Measurements from ENCODE around the gene DAZAP1. TPM values are rescaled to one million over a fixed set of nuclear protein-coding genes. Genes with fewer than 3 reads are reported as not detected.

DAZAP1 gene
- polyA plus RNA-seq, 5 donors, result 86.4 to 104 (median 87.9) TPM

GRCh38 chr19:1455002-1455335 lies 47.6 kb downstream of the DAZAP1 start:
- DNase-seq, result no peak

GRCh38 chr19:1455336-1456120 lies 48.1 kb downstream of the DAZAP1 start:
- no peak for DNase-seq

GRCh38 chr19:1456121-1456900 lies 48.9 kb downstream of the DAZAP1 start:
- no peak for DNase-seq

- DNase-seq, result no peak
Measured at GRCh38 chr19:1457031-1457739, 49.8 kb downstream of the DAZAP1 start.

GRCh38 chr19:1457892-1458291 lies 50.5 kb downstream of the DAZAP1 start:
- DNase-seq, result no peak

GRCh38 chr19:1459479-1459878 lies 52.1 kb downstream of the DAZAP1 start:
- no peak for DNase-seq

- DNase-seq, result no peak
Measured at GRCh38 chr19:1460033-1460995, 52.9 kb downstream of the DAZAP1 start.

- no peak for DNase-seq
Measured at GRCh38 chr19:1461862-1462261, 54.5 kb downstream of the DAZAP1 start.

- DNase-seq, result no peak
Measured at GRCh38 chr19:1465191-1466016, 58.0 kb downstream of the DAZAP1 start.

- DNase-seq, result no peak
Measured at GRCh38 chr19:1466018-1466460, 58.7 kb downstream of the DAZAP1 start.

GRCh38 chr19:1466461-1467214 lies 59.3 kb downstream of the DAZAP1 start:
- no peak for DNase-seq

- no peak for DNase-seq
Measured at GRCh38 chr19:1467215-1467489, 59.8 kb downstream of the DAZAP1 start.

- no peak for DNase-seq
Measured at GRCh38 chr19:1467490-1468273, 60.3 kb downstream of the DAZAP1 start.

- DNase-seq, result no peak
Measured at GRCh38 chr19:1468274-1468820, 61.0 kb downstream of the DAZAP1 start.

GRCh38 chr19:1468821-1469254 lies 61.5 kb downstream of the DAZAP1 start:
- DNase-seq, result no peak

GRCh38 chr19:1469255-1470054 lies 62.1 kb downstream of the DAZAP1 start:
- DNase-seq, result no peak

- DNase-seq, result no peak
Measured at GRCh38 chr19:1470055-1470304, 62.6 kb downstream of the DAZAP1 start.

All from right lung (tissue), 5 donors.